Endothelial cell (in vitro differentiated cells): Measurements from ENCODE around the gene SUGP2. TPM values are rescaled to one million over a fixed set of nuclear protein-coding genes. Genes with fewer than 3 reads are reported as not detected.

Experiments
- DNase-seq: peaks from one replicate; pipeline ENCODE4 v3.0.0; 2021; ENCODE audit warnings: low spot score
- H3K27ac Mint-ChIP-seq: one replicate; pipeline ENCODE4 v1.8.0; 2021; ENCODE audit warnings: mixed read lengths, inconsistent platforms; ENCODE audit not compliant: unreplicated experiment
- H3K27me3 Mint-ChIP-seq: one replicate; pipeline ENCODE4 v1.8.0; 2021; ENCODE audit warnings: mild to moderate bottlenecking, moderate library complexity, mixed read lengths, inconsistent platforms; ENCODE audit not compliant: unreplicated experiment
- H3K36me3 Mint-ChIP-seq: one replicate; pipeline ENCODE4 v1.8.0; 2021; ENCODE audit warnings: mild to moderate bottlenecking, low read depth, mixed read lengths, inconsistent platforms; ENCODE audit not compliant: unreplicated experiment
- H3K4me1 Mint-ChIP-seq: one replicate; pipeline ENCODE4 v1.8.0; 2021; ENCODE audit warnings: mild to moderate bottlenecking, mixed read lengths, inconsistent platforms; ENCODE audit not compliant: unreplicated experiment
- H3K4me3 Mint-ChIP-seq: one replicate; pipeline ENCODE4 v1.8.0; 2021; ENCODE audit warnings: mild to moderate bottlenecking, mixed read lengths, inconsistent platforms; ENCODE audit not compliant: unreplicated experiment
- H3K9me3 Mint-ChIP-seq: one replicate; pipeline ENCODE4 v1.8.0; 2021; ENCODE audit warnings: mixed read lengths, inconsistent platforms; ENCODE audit not compliant: unreplicated experiment
- CTCF ChIP-seq: fragments of 200-600 bp; sonication (generic); IDR thresholded peaks from one replicate; pipeline ENCODE4 v1.5.0; 2021; ENCODE audit warnings: antibody characterized with exemption; ENCODE audit not compliant: unreplicated experiment
- total RNA-seq: library from RNA; stranded (reverse); fragmentation: NEBNext Ultra II Directional; extraction: Animal tissue kit (Norgen Biotek cat#: 25700); gene quantifications from one replicate; pipeline ENCODE4 v1.2.1, GENCODE V29; 2021; ENCODE audit not compliant: unreplicated experiment

SUGP2 gene
- total RNA-seq, 1 donor from 2014 or later: 109 TPM

- H3K4me1 Mint-ChIP-seq: peaks cover 3% of the 10 kb centered on the region
- no peaks in the 10 kb centered on the region for H3K9me3 Mint-ChIP-seq
- H3K27me3 Mint-ChIP-seq: peaks cover 3% of the 10 kb centered on the region
- H3K36me3 Mint-ChIP-seq: peaks cover 21% of the 10 kb centered on the region
- no peak overlapping the region for H3K4me3 Mint-ChIP-seq
- TF ChIP-seq CTCF: no peak
- DNase-seq: no peak
- no peak overlapping the region for H3K27ac Mint-ChIP-seq
Observed at GRCh38 chr19:19054939-19055440, 21.7 kb upstream of the SUGP2 start.

GRCh38 chr19:19054315-19054938 is 21.1 kb upstream of the SUGP2 start:
- no peak overlapping the region for H3K4me3 Mint-ChIP-seq
- H3K36me3 Mint-ChIP-seq: peaks cover 21% of the 10 kb centered on the region
- DNase-seq: no peak
- no peak overlapping the region for H3K27ac Mint-ChIP-seq
- H3K4me1 Mint-ChIP-seq: no peaks in the 10 kb centered on the region
- H3K27me3 Mint-ChIP-seq: peaks cover 2% of the 10 kb centered on the region
- no peaks in the 10 kb centered on the region for H3K9me3 Mint-ChIP-seq
- TF ChIP-seq CTCF: no peak

- peak; percentile 74 for TF ChIP-seq CTCF
- Mint-ChIP-seq H3K4me1 (no peaks in the 10 kb centered on the region), H3K36me3 (peaks cover 21% of the 10 kb centered on the region), H3K27ac (no peak overlapping the region), H3K4me3 (no peak overlapping the region), H3K9me3 (no peaks in the 10 kb centered on the region), H3K27me3 (peaks cover 2% of the 10 kb centered on the region)
- peak; percentile 83 for DNase-seq
Observed at GRCh38 chr19:19053508-19054314, 20.4 kb upstream of the SUGP2 start.

GRCh38 chr19:19052921-19053320 is 19.6 kb upstream of the SUGP2 start:
- Mint-ChIP-seq H3K4me1 (no peaks in the 10 kb centered on the region), H3K9me3 (no peaks in the 10 kb centered on the region), H3K27ac (no peak overlapping the region), H3K27me3 (peaks cover 2% of the 10 kb centered on the region), H3K4me3 (no peak overlapping the region), H3K36me3 (peaks cover 19% of the 10 kb centered on the region)
- TF ChIP-seq CTCF: no peak
- DNase-seq: no peak
